Measurements from ENCODE around the gene SIRPB1. TPM values are rescaled to one million over a fixed set of nuclear protein-coding genes. Genes with fewer than 3 reads are reported as not detected.

Gene SIRPB1
- polyA plus RNA-seq, 1 donor = 1.6 TPM

GRCh38 chr20:1637226-1637625 lies 17.4 kb upstream of the SIRPB1 start:
- no peak overlapping the region for H3K27ac ChIP-seq (ENCODE audit: low read length)
- WGBS (ENCODE audit: insufficient coverage, low lambda C conversion rate) = no CpG with 5 or more reads among the region's 2 CpGs
- H3K36me3 ChIP-seq (ENCODE audit: control insufficient read depth, insufficient read depth, low read length) = no peaks in the 10 kb centered on the region
- H3K4me1 ChIP-seq (ENCODE audit: control insufficient read depth, insufficient read depth, low read length) = no peaks in the 10 kb centered on the region
- no peaks in the 10 kb centered on the region for H3K9me3 ChIP-seq (ENCODE audit: control insufficient read depth, low read depth, low read length)
- no peak overlapping the region for H3K4me3 ChIP-seq (ENCODE audit: low read length)
- no peaks in the 10 kb centered on the region for H3K27me3 ChIP-seq (ENCODE audit: control insufficient read depth, insufficient read depth, low read length)
- DNase-seq = no peak

- no peaks in the 10 kb centered on the region for H3K36me3 ChIP-seq (ENCODE audit: control insufficient read depth, insufficient read depth, low read length)
- WGBS (ENCODE audit: insufficient coverage, low lambda C conversion rate) = 100% methylated on average over 1 of the region's 2 CpGs
- DNase-seq = no peak
- H3K4me1 ChIP-seq (ENCODE audit: control insufficient read depth, insufficient read depth, low read length) = no peaks in the 10 kb centered on the region
- no peak overlapping the region for H3K27ac ChIP-seq (ENCODE audit: low read length)
- no peak overlapping the region for H3K4me3 ChIP-seq (ENCODE audit: low read length)
- no peaks in the 10 kb centered on the region for H3K27me3 ChIP-seq (ENCODE audit: control insufficient read depth, insufficient read depth, low read length)
- no peaks in the 10 kb centered on the region for H3K9me3 ChIP-seq (ENCODE audit: control insufficient read depth, low read depth, low read length)
Measured at GRCh38 chr20:1636621-1637020, 16.8 kb upstream of the SIRPB1 start.

GRCh38 chr20:1635291-1635979 lies 15.6 kb upstream of the SIRPB1 start:
- Histone ChIP-seq H3K4me1 (ENCODE audit: control insufficient read depth, insufficient read depth, low read length) (no peaks in the 10 kb centered on the region), H3K27ac (ENCODE audit: low read length) (no peak overlapping the region), H3K4me3 (ENCODE audit: low read length) (no peak overlapping the region), H3K9me3 (ENCODE audit: control insufficient read depth, low read depth, low read length) (no peaks in the 10 kb centered on the region), H3K27me3 (ENCODE audit: control insufficient read depth, insufficient read depth, low read length) (no peaks in the 10 kb centered on the region), H3K36me3 (ENCODE audit: control insufficient read depth, insufficient read depth, low read length) (no peaks in the 10 kb centered on the region)
- WGBS (ENCODE audit: insufficient coverage, low lambda C conversion rate) = no CpG with 5 or more reads among the region's 10 CpGs
- no peak for DNase-seq

- Histone ChIP-seq H3K27ac (ENCODE audit: low read length) (no peak overlapping the region), H3K27me3 (ENCODE audit: control insufficient read depth, insufficient read depth, low read length) (no peaks in the 10 kb centered on the region), H3K36me3 (ENCODE audit: control insufficient read depth, insufficient read depth, low read length) (no peaks in the 10 kb centered on the region), H3K4me1 (ENCODE audit: control insufficient read depth, insufficient read depth, low read length) (no peaks in the 10 kb centered on the region), H3K9me3 (ENCODE audit: control insufficient read depth, low read depth, low read length) (no peaks in the 10 kb centered on the region), H3K4me3 (ENCODE audit: low read length) (no peak overlapping the region)
- no CpG with 5 or more reads among the region's 4 CpGs for WGBS (ENCODE audit: insufficient coverage, low lambda C conversion rate)
- DNase-seq = no peak
Measured at GRCh38 chr20:1633535-1633934, 13.7 kb upstream of the SIRPB1 start.

- Histone ChIP-seq H3K27ac (ENCODE audit: low read length) (no peak overlapping the region), H3K4me3 (ENCODE audit: low read length) (no peak overlapping the region), H3K4me1 (ENCODE audit: control insufficient read depth, insufficient read depth, low read length) (no peaks in the 10 kb centered on the region), H3K27me3 (ENCODE audit: control insufficient read depth, insufficient read depth, low read length) (peaks cover 2% of the 10 kb centered on the region), H3K9me3 (ENCODE audit: control insufficient read depth, low read depth, low read length) (no peaks in the 10 kb centered on the region), H3K36me3 (ENCODE audit: control insufficient read depth, insufficient read depth, low read length) (no peaks in the 10 kb centered on the region)
- WGBS (ENCODE audit: insufficient coverage, low lambda C conversion rate) = no CpG with 5 or more reads among the region's 4 CpGs
- DNase-seq = no peak
Measured at GRCh38 chr20:1632178-1632577, 12.4 kb upstream of the SIRPB1 start.

- Histone ChIP-seq H3K9me3 (ENCODE audit: control insufficient read depth, low read depth, low read length) (no peaks in the 10 kb centered on the region), H3K4me1 (ENCODE audit: control insufficient read depth, insufficient read depth, low read length) (no peaks in the 10 kb centered on the region), H3K27me3 (ENCODE audit: control insufficient read depth, insufficient read depth, low read length) (peaks cover 2% of the 10 kb centered on the region), H3K27ac (ENCODE audit: low read length) (no peak overlapping the region), H3K4me3 (ENCODE audit: low read length) (no peak overlapping the region), H3K36me3 (ENCODE audit: control insufficient read depth, insufficient read depth, low read length) (no peaks in the 10 kb centered on the region)
- no peak for DNase-seq
- no CpG with 5 or more reads among the region's 9 CpGs for WGBS (ENCODE audit: insufficient coverage, low lambda C conversion rate)
Measured at GRCh38 chr20:1631309-1632151, 11.7 kb upstream of the SIRPB1 start.

GRCh38 chr20:1630186-1630585 lies 10.4 kb upstream of the SIRPB1 start:
- DNase-seq = no peak
- Histone ChIP-seq H3K4me3 (ENCODE audit: low read length) (no peak overlapping the region), H3K27me3 (ENCODE audit: control insufficient read depth, insufficient read depth, low read length) (peaks cover 2% of the 10 kb centered on the region), H3K9me3 (ENCODE audit: control insufficient read depth, low read depth, low read length) (no peaks in the 10 kb centered on the region), H3K4me1 (ENCODE audit: control insufficient read depth, insufficient read depth, low read length) (no peaks in the 10 kb centered on the region), H3K36me3 (ENCODE audit: control insufficient read depth, insufficient read depth, low read length) (no peaks in the 10 kb centered on the region), H3K27ac (ENCODE audit: low read length) (no peak overlapping the region)
- no CpG with 5 or more reads among the region's 5 CpGs for WGBS (ENCODE audit: insufficient coverage, low lambda C conversion rate)

GRCh38 chr20:1629321-1629720 lies 9.5 kb upstream of the SIRPB1 start:
- WGBS (ENCODE audit: insufficient coverage, low lambda C conversion rate) = no CpG with 5 or more reads among the region's 5 CpGs
- DNase-seq = no peak
- Histone ChIP-seq H3K9me3 (ENCODE audit: control insufficient read depth, low read depth, low read length) (no peaks in the 10 kb centered on the region), H3K27me3 (ENCODE audit: control insufficient read depth, insufficient read depth, low read length) (peaks cover 2% of the 10 kb centered on the region), H3K4me3 (ENCODE audit: low read length) (no peak overlapping the region), H3K27ac (ENCODE audit: low read length) (no peak overlapping the region), H3K4me1 (ENCODE audit: control insufficient read depth, insufficient read depth, low read length) (no peaks in the 10 kb centered on the region), H3K36me3 (ENCODE audit: control insufficient read depth, insufficient read depth, low read length) (no peaks in the 10 kb centered on the region)

GRCh38 chr20:1628621-1629020 lies 8.8 kb upstream of the SIRPB1 start:
- Histone ChIP-seq H3K27me3 (ENCODE audit: control insufficient read depth, insufficient read depth, low read length) (peaks cover 2% of the 10 kb centered on the region), H3K4me1 (ENCODE audit: control insufficient read depth, insufficient read depth, low read length) (no peaks in the 10 kb centered on the region), H3K9me3 (ENCODE audit: control insufficient read depth, low read depth, low read length) (no peaks in the 10 kb centered on the region), H3K4me3 (ENCODE audit: low read length) (no peak overlapping the region), H3K36me3 (ENCODE audit: control insufficient read depth, insufficient read depth, low read length) (no peaks in the 10 kb centered on the region), H3K27ac (ENCODE audit: low read length) (no peak overlapping the region)
- no peak for DNase-seq
- whole genome bisulfite sequencing (ENCODE audit: insufficient coverage, low lambda C conversion rate) = no CpG with 5 or more reads among the region's 5 CpGs

- no peak for DNase-seq
- no CpG with 5 or more reads among the region's 2 CpGs for WGBS (ENCODE audit: insufficient coverage, low lambda C conversion rate)
Measured at GRCh38 chr20:1627200-1627550, 7.4 kb upstream of the SIRPB1 start.

More at GRCh38 chr20:1627200-1627550, 7.4 kb upstream of the SIRPB1 start:
- Histone ChIP-seq H3K4me3 (ENCODE audit: low read length) (no peak overlapping the region), H3K27ac (ENCODE audit: low read length) (no peak overlapping the region), H3K4me1 (ENCODE audit: control insufficient read depth, insufficient read depth, low read length) (no peaks in the 10 kb centered on the region), H3K36me3 (ENCODE audit: control insufficient read depth, insufficient read depth, low read length) (no peaks in the 10 kb centered on the region), H3K27me3 (ENCODE audit: control insufficient read depth, insufficient read depth, low read length) (peaks cover 2% of the 10 kb centered on the region), H3K9me3 (ENCODE audit: control insufficient read depth, low read depth, low read length) (no peaks in the 10 kb centered on the region)

Data from large intestine (tissue), 3 donors.